ENCODE data around the gene PIK3AP1. TPM values are rescaled to one million over a fixed set of nuclear protein-coding genes. Genes with fewer than 3 reads are reported as not detected.

The PIK3AP1 gene
- total and polyA plus RNA-seq, 7 donors = 6.1 to 22.0 (median 10.0) TPM

DNA sequence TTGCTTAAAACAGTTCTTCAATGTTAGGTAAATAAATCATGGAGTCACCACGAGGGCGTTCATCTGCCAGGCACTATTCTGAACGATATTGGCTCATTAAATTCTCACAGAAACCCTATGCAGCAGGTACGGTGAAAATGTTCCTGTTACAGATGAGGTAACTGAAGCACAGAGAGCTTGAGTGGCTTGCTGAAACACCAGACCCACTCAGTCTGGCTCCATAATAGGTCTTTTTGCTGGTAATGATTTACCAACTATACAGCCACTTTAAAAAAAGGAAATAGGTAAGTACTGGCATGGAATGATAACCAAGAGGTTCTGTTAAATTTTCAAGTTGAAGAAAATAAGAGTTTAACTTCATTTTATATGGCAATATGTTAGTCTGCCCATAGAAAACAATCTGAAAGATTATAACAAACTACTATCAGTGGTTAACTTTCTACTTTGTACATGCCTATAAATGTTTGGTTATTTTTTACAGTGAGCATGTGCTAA lies 132.2 kb downstream of the PIK3AP1 start:
- Histone ChIP-seq H3K9me3 (no peaks in the 10 kb centered on the region), H3K4me1 (peaks cover 0 to 42% (median 39%) of the 10 kb centered on the region in 4 donors), H3K27ac (peak overlapping the region; percentile 96 to 99 (median 96)), H3K4me3 (peak overlapping the region in 3 of 4 donors; percentile 77 to 95 (median 89)), H3K27me3 (no peaks in the 10 kb centered on the region), H3K36me3 (no peaks in the 10 kb centered on the region)
- 5 to 10% methylated on average over 4 of the region's 4 CpGs for WGBS, 2 donors
- DNase-seq = no peak
- intact Hi-C loops (cut with DNase I) = loop anchor here (10.0 kb wide), 1 partner anchor 213 kb away; no protein-coding TSS in a partner anchor
- TF ChIP-seq POLR2AphosphoS5 (IDR thresholded peaks at IDR 0.05) (no peak), POLR2A (IDR thresholded peaks at IDR 0.05) (no peak), EP300 (IDR thresholded peaks at IDR 0.05) (no peak)
- TF ChIP-seq, protein P1, sequence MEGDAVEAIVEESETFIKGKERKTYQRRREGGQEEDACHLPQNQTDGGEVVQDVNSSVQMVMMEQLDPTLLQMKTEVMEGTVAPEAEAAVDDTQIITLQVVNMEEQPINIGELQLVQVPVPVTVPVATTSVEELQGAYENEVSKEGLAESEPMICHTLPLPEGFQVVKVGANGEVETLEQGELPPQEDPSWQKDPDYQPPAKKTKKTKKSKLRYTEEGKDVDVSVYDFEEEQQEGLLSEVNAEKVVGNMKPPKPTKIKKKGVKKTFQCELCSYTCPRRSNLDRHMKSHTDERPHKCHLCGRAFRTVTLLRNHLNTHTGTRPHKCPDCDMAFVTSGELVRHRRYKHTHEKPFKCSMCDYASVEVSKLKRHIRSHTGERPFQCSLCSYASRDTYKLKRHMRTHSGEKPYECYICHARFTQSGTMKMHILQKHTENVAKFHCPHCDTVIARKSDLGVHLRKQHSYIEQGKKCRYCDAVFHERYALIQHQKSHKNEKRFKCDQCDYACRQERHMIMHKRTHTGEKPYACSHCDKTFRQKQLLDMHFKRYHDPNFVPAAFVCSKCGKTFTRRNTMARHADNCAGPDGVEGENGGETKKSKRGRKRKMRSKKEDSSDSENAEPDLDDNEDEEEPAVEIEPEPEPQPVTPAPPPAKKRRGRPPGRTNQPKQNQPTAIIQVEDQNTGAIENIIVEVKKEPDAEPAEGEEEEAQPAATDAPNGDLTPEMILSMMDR (IDR thresholded peaks at IDR 0.05) = no peak

DNA sequence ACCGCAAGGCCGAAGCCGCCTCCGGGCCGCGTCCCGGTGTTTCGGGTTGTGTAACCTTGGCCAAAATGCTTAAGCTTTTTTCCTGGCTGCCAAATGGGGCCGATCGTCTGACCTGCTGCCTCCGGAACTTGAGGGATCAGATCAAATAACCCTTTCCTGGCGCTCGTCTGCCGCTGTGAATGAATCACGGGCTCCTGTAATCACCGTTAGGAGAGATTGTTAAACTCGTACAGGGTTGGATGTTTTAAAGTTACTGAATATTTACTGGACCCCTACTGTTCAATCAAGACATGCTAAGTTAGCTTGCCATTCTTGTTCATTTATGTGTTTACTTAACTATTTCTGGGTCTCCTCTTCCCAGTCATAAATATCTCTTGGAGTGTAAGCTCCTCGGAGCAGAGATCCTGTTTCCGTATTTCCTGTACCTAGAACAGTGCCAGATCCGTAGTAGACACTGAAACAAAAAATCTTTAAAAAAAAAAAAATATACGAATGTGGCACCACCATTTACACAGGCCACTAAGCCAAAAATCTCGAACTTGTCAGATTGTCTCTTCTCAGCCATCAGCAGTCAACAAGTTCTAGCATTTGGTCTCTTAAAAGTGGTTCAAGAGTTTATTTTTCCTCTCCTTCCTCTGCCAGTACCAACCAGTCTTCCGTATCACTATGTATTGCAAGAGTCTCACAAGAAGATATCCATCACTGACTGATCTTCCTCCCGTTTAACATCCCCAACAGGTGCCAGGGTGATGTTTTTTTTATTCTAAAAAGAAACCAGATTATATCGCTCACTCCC lies 132.9 kb downstream of the PIK3AP1 start:
- WGBS, 2 donors = 1 to 2% methylated on average over 25 of the region's 25 CpGs
- intact Hi-C loops (cut with DNase I) = loop anchor here (1.0 to 10.0 kb wide), 3 partner anchors 31 to 246 kb away; no protein-coding TSS in a partner anchor
- peak overlapping the region; percentile 41 to 95 (median 83) for H3K4me3 ChIP-seq
- no peaks in the 10 kb centered on the region for H3K9me3 ChIP-seq
- DNase-seq = peak; percentile 91
- H3K27ac ChIP-seq = peak overlapping the region; percentile 96 to 99 (median 96)
- no peak for TF ChIP-seq POLR2AphosphoS5 (IDR thresholded peaks at IDR 0.05)
- TF ChIP-seq, protein P1 (IDR thresholded peaks at IDR 0.05) = no peak
- H3K36me3 ChIP-seq = no peaks in the 10 kb centered on the region
- H3K4me1 ChIP-seq = peaks cover 0 to 49% (median 45%) of the 10 kb centered on the region in 4 donors
- no peaks in the 10 kb centered on the region for H3K27me3 ChIP-seq

DNA sequence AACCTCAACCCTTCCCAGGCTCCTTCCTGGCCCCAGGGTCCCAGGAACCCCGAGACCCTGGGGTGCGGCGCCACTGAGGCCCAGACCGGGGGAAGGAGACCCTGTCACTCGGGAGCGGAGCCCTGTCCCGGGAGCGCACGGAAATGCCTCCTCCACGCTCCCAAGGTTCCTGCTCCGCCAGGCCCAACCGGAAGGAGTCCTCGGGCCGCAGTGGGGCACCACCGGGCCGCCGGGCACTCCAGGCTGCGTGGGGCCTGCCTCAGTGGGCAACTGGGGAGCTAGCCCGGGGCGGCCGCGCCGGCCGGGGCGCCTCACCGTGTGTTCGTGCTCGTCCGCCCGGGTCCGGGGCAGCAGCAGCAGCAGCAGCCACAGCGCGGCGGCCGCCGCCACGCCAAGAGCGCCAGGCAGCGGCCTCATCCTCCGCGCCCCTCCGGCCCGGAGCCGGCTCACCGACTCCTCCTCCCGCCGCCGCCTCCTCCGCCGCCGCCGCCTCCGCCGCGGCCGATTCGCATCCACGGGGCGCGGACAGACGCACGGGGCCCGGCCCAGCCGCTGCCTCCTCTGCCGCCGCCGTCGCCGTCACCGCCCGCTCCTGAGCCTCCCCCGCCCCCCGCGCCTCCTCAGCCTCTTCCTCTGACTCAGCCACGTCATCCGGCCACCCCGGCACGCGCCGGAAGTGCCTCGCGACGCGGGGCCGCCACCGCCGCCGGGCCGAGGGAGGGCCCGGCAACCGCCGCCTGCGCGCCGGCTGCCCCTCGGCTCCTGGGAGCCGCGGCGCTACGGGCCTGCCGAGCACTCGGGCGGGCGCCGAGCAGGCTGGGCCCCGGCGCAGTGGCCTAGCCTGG lies 133.7 kb downstream of the PIK3AP1 start, which contains the start of gene TM9SF3:
TM9SF3 (minus strand) TSS at position 594 of the 845 bp plus-strand sequence; CDS start at position 417, 177 bp downstream.
- Histone ChIP-seq H3K4me3 (peak within 1 kb of the TSS; percentile 76 to 95 (median 83)), H3K9me3 (no peaks in the 10 kb centered on the region), H3K4me1 (peaks cover 0 to 57% (median 53%) of the 10 kb centered on the region in 4 donors), H3K36me3 (no peaks in the 10 kb centered on the region), H3K27ac (peak within 1 kb of the TSS; percentile 96 to 99 (median 96)), H3K27me3 (no peaks in the 10 kb centered on the region)
- 0 to 1% methylated on average over 107 of the region's 107 CpGs for WGBS, 2 donors
- intact Hi-C loops (cut with DNase I) = loop anchor here (1.0 to 10.0 kb wide), 3 partner anchors 32 to 247 kb away; no protein-coding TSS in a partner anchor
- peak; percentile 96 for DNase-seq
- TF ChIP-seq POLR2AphosphoS5 (IDR thresholded peaks at IDR 0.05) (peak; percentile 58 to 87 (median 78)), EP300 (IDR thresholded peaks at IDR 0.05) (no peak), POLR2A (IDR thresholded peaks at IDR 0.05) (peak in 1 of 2 donors; percentile 16)
- TF ChIP-seq, protein P1 (IDR thresholded peaks at IDR 0.05) = no peak

DNA sequence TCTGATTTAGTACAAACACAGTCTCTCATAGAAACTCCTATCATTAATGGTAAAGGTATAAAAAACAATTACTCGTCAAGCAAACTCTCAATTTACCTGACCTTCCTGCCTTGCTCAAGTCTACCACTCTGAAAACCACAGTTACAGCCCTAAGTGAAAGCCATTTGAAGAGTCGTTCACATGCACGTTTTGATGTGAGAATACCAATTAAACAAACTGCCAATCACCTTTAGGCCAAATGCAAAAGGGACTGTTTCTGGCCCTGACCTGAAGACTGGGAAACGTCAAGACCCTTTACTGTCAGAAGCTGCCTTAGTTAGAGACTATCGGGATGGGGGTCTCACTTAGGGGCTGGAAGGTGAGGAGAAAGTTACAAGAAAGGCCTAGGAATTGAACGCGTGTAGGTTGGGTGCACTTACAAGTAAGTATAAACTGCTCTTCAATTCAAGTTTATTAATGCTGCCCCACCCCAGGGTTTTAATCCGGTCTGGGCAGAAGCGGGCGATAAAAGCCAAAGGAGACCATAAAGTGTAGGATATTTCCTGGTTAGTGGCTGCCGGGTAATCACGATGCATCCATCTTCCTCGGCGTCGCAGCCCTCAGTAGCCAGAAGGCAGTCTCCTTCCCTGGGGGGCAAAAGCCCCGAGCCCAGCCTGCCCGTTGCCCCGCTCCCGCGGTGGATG lies 134.4 kb downstream of the PIK3AP1 start:
- DNase-seq = no peak
- intact Hi-C loops (cut with DNase I) = loop anchor here (2.0 to 10.0 kb wide), 2 partner anchors 33 to 211 kb away; no protein-coding TSS in a partner anchor
- no peaks in the 10 kb centered on the region for H3K9me3 ChIP-seq
- peaks cover 0 to 65% (median 60%) of the 10 kb centered on the region in 4 donors for H3K4me1 ChIP-seq
- peak overlapping the region; percentile 96 to 99 (median 96) for H3K27ac ChIP-seq
- H3K27me3 ChIP-seq = no peaks in the 10 kb centered on the region
- H3K36me3 ChIP-seq = no peaks in the 10 kb centered on the region
- H3K4me3 ChIP-seq = peak overlapping the region; percentile 76 to 95 (median 83)
- TF ChIP-seq POLR2A (IDR thresholded peaks at IDR 0.05) (no peak), EP300 (IDR thresholded peaks at IDR 0.05) (no peak), POLR2AphosphoS5 (IDR thresholded peaks at IDR 0.05) (no peak)
- TF ChIP-seq, protein P1 (IDR thresholded peaks at IDR 0.05) = no peak
- WGBS, 2 donors = 1% methylated on average over 20 of the region's 20 CpGs
